DOHH2 (cell line): ENCODE measurements around the gene SLC39A10.

ENCODE experiments used
- H3F3A ChIP-seq: fragments of 200-600 bp; sonication (generic), shearing (Covaris generic); 2 replicates; pipeline ENCODE4 v1.6.0; 2016; ENCODE audit warnings: antibody characterized with exemption, mild to moderate bottlenecking; ENCODE audit not compliant: control insufficient read depth, insufficient read depth
- H3K27ac ChIP-seq: fragments of 200-600 bp; sonication (generic); 2 replicates; pipeline ENCODE4 v1.5.1; 2014; ENCODE audit warnings: low read depth, mild to moderate bottlenecking, low read length, moderate library complexity
- H3K27me3 ChIP-seq: fragments of 200-600 bp; sonication (generic); 2 replicates; pipeline ENCODE4 v1.6.1; 2014; ENCODE audit warnings: mild to moderate bottlenecking, low read length, mixed read lengths; ENCODE audit not compliant: control insufficient read depth
- H3K36me3 ChIP-seq: fragments of 200-600 bp; sonication (generic); 2 replicates; pipeline ENCODE4 v1.6.1; 2014; ENCODE audit warnings: mild to moderate bottlenecking, low read length, moderate library complexity, mixed read lengths; ENCODE audit not compliant: control insufficient read depth
- H3K4me1 ChIP-seq: fragments of 200-600 bp; sonication (generic); 2 replicates; pipeline ENCODE4 v1.6.1; 2014; ENCODE audit warnings: mild to moderate bottlenecking, low read length, mixed read lengths; ENCODE audit not compliant: control insufficient read depth
- H3K4me2 ChIP-seq: fragments of 200-600 bp; sonication (generic); 2 replicates; pipeline ENCODE4 v1.6.0; 2014; ENCODE audit warnings: mild to moderate bottlenecking, low read length, moderate library complexity
- H3K4me3 ChIP-seq: fragments of 200-600 bp; sonication (generic); 2 replicates; pipeline ENCODE4 v1.5.1; 2014; ENCODE audit warnings: mild to moderate bottlenecking, low read length, mixed read lengths
- H3K79me2 ChIP-seq: fragments of 200-600 bp; sonication (generic); 2 replicates; pipeline ENCODE4 v1.6.1; 2014; ENCODE audit warnings: mild to moderate bottlenecking, low read length, mixed read lengths; ENCODE audit not compliant: control insufficient read depth
- H3K9me2 ChIP-seq: fragments of 200-600 bp; sonication (generic); replicated peaks from 2 replicates; pipeline ENCODE4 v1.6.1; 2014; ENCODE audit warnings: mild to moderate bottlenecking, low read length, mixed read lengths; ENCODE audit not compliant: control insufficient read depth
- H3K9me3 ChIP-seq: fragments of 200-600 bp; sonication (generic); 2 replicates; pipeline ENCODE4 v1.6.1; 2014; ENCODE audit warnings: antibody characterized with exemption, low read length, mixed read lengths; ENCODE audit not compliant: control insufficient read depth, insufficient read depth
- H4K20me1 ChIP-seq: fragments of 200-600 bp; sonication (generic); 2 replicates; pipeline ENCODE4 v1.6.0; 2014; ENCODE audit warnings: low read depth, mild to moderate bottlenecking, antibody characterized with exemption, low read length, moderate library complexity; ENCODE audit not compliant: control insufficient read depth, insufficient read depth
- CTCF ChIP-seq: fragments of 200-600 bp; sonication (generic); IDR thresholded peaks from one replicate; pipeline ENCODE4 v1.5.1; 2014; ENCODE audit warnings: antibody characterized with exemption, mild to moderate bottlenecking, low read depth, low read length; ENCODE audit not compliant: poor library complexity, severe bottlenecking
- EZH2phosphoT487 ChIP-seq: fragments of 200-600 bp; sonication (generic); IDR thresholded peaks from 2 replicates; pipeline ENCODE4 v1.6.1; 2017; ENCODE audit warnings: borderline replicate concordance, mild to moderate bottlenecking, antibody characterized with exemption, low read length, moderate library complexity, mixed read lengths

The SLC39A10 gene

GRCh38 chr2:195672674-195673073, 15.6 kb downstream of the SLC39A10 start:
- Histone ChIP-seq H3K4me1 (no peaks in the 10 kb centered on the region), H3K9me2 (no peaks in the 10 kb centered on the region), H3K27me3 (no peaks in the 10 kb centered on the region), H3K9me3 (no peaks in the 10 kb centered on the region), H3K4me3 (no peak overlapping the region), H3F3A (no peaks in the 10 kb centered on the region), H3K36me3 (no peaks in the 10 kb centered on the region), H3K27ac (no peak overlapping the region), H4K20me1 (no peaks in the 10 kb centered on the region), H3K4me2 (no peak overlapping the region), H3K79me2 (peaks cover 20% of the 10 kb centered on the region)
- peak; percentile 29 for TF ChIP-seq CTCF
- TF ChIP-seq EZH2phosphoT487 = no peak

DNA sequence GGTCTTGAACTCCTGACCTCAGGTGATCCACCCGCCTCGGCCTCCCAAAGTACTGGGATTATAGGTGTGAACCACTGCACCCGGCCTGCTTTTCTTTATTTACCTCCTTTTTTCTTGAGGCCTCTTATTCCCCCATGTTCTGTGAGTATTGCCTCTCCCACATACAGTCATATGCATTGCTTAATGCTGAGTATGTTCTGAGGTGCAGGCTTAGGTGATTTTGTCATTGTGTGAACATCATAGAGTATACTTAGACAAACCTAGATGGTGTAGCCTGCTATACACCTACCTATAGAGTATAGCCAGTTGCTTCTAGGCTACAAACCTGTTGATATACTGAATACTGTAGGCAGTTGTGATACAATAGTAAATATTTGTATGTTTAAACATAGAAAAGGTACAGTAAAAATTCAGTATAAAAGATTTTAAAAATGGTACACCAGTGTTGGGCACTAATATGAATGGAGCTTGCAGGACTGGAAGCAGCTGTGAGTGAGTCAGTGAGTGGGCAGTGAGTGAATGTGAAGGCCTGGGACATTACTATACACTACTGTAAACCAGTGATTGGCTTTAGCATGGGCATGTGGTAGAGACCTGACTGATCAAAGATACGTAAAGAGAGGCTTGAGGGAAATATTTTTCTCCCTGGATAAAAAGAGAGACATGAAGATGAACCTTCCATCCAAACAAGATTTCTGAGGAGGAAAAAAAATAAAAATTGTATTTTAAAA, 17.6 kb downstream of the SLC39A10 start:
- Histone ChIP-seq H4K20me1 (no peaks in the 10 kb centered on the region), H3F3A (no peaks in the 10 kb centered on the region), H3K36me3 (no peaks in the 10 kb centered on the region; the same call in 1 of the 2 replicates), H3K27ac (no peak overlapping the region), H3K9me2 (no peaks in the 10 kb centered on the region), H3K79me2 (peaks cover 21% of the 10 kb centered on the region), H3K4me1 (no peaks in the 10 kb centered on the region), H3K9me3 (no peaks in the 10 kb centered on the region), H3K4me3 (no peak overlapping the region), H3K27me3 (no peaks in the 10 kb centered on the region), H3K4me2 (no peak overlapping the region)
- TF ChIP-seq EZH2phosphoT487 = no peak
- no peak for TF ChIP-seq CTCF

- Histone ChIP-seq H3K4me1 (no peaks in the 10 kb centered on the region), H3K27me3 (no peaks in the 10 kb centered on the region), H3K27ac (no peak overlapping the region), H4K20me1 (no peaks in the 10 kb centered on the region), H3K4me2 (no peak overlapping the region), H3K79me2 (peaks cover 21% of the 10 kb centered on the region), H3K9me2 (no peaks in the 10 kb centered on the region), H3F3A (no peaks in the 10 kb centered on the region), H3K36me3 (peaks cover 11% of the 10 kb centered on the region), H3K4me3 (no peak overlapping the region), H3K9me3 (no peaks in the 10 kb centered on the region)
- TF ChIP-seq CTCF = no peak
- no peak for TF ChIP-seq EZH2phosphoT487
These were observed 18.9 kb downstream of the SLC39A10 start for GRCh38 chr2:195675783-195676427.
